PC-9 (cell line): Measurements from ENCODE around the gene PNPLA7.
"Not testable (repeated sequence)": the region's sequence is repeated elsewhere in the genome, so short reads cannot be mapped to it uniquely, and the experiment has no call there.

ENCODE experiments used
- EZH2 ChIP-seq: fragments of 200-600 bp; sonication (generic); IDR thresholded peaks from 2 replicates; pipeline ENCODE4 v1.8.0; 2017; ENCODE audit warnings: antibody characterized with exemption, low read depth
- TF ChIP-seq, protein P1 (sequence below): fragments of 200-600 bp; sonication (generic); conservative IDR thresholded peaks from 2 replicates; pipeline ENCODE4 v1.6.1; 2017; ENCODE audit warnings: mixed run types, antibody characterized with exemption, mild to moderate bottlenecking, moderate library complexity

DNA sequence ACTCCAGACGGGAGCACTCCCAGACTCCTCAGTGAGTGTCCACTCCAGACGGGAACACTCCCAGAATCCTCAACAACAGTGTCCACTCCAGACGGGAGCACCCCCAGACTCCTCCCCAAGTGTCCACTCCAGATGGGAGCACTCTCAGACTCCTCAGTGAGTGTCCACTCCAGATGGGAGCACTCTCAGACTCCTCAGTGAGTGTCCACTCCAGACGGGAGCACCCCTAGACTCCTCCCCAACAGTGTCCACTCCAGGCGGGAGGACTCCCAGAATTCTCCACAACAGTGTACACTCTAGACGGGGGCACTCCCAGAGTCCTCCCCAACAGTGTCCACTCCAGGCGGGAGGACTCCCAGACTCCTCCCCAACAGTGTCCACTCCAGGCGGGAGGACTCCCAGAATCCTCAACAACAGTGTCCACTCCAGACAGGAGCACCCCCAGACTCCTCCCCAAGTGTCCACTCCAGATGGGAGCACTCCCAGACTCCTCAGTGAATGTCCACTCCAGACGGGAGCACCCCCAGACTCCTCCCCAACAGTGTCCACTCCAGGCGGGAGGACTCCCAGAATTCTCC is 17.2 kb downstream of the PNPLA7 start:
- TF ChIP-seq, protein P1, sequence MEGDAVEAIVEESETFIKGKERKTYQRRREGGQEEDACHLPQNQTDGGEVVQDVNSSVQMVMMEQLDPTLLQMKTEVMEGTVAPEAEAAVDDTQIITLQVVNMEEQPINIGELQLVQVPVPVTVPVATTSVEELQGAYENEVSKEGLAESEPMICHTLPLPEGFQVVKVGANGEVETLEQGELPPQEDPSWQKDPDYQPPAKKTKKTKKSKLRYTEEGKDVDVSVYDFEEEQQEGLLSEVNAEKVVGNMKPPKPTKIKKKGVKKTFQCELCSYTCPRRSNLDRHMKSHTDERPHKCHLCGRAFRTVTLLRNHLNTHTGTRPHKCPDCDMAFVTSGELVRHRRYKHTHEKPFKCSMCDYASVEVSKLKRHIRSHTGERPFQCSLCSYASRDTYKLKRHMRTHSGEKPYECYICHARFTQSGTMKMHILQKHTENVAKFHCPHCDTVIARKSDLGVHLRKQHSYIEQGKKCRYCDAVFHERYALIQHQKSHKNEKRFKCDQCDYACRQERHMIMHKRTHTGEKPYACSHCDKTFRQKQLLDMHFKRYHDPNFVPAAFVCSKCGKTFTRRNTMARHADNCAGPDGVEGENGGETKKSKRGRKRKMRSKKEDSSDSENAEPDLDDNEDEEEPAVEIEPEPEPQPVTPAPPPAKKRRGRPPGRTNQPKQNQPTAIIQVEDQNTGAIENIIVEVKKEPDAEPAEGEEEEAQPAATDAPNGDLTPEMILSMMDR, result not testable (repeated sequence)
- TF ChIP-seq EZH2, result not testable (repeated sequence)
